Lower leg skin (tissue), 4 donors: ENCODE data around the gene GLCE. TPM values are rescaled to one million over a fixed set of nuclear protein-coding genes. Genes with fewer than 3 reads are reported as not detected.

ENCODE experiments used
- DNase-seq, 2 donors: peaks; one replicate each; pipeline ENCODE4 v3.0.0-alpha.2; 2019; ENCODE audit warnings: low spot score in 2 of 2
- H3K4me3 ChIP-seq: fragments of 200-600 bp; sonication (generic); 2 replicates; pipeline ENCODE4 v1.5.1; 2017; ENCODE audit warnings: mild to moderate bottlenecking, low read depth; ENCODE audit not compliant: poor library complexity, severe bottlenecking
- CTCF ChIP-seq, 3 donors: fragments of 450-650 bp; IDR thresholded peaks; one replicate each; pipeline ENCODE4 v1.5.1; 2016; ENCODE audit warnings: antibody characterized with exemption in 3 of 3, mild to moderate bottlenecking in 3 of 3, moderate library complexity in 2 of 3
- POLR2A ChIP-seq, 2 donors: fragments of 450-650 bp; IDR thresholded peaks; one replicate each; pipeline ENCODE4 v1.6.1; 2016 to 2017; ENCODE audit warnings: antibody characterized with exemption in 2 of 2, mild to moderate bottlenecking in 1 of 2, moderate library complexity in 1 of 2
- WGBS, 2 donors: methylation state at CpG; one replicate each; pipeline ENCODE4 v1.1.5; 2018; 5-methylcytosine and 5-hydroxymethylcytosine counted together
- intact Hi-C: fragments of 100-400 bp; cut with DNase I; formaldehyde crosslinking; loops from one replicate; pipeline ENCODE4 v1.15.0; 2023; ENCODE audit warnings: low total_unique reads
- total RNA-seq, 4 donors: library from RNA; depleted of rRNA; stranded (reverse); fragments of >200 nt; gene quantifications; one replicate each; pipeline ENCODE4 v1.1.0, GENCODE V29; 2016

The GLCE gene
- total RNA-seq, 4 donors from 2014 or later: 10.3 to 18.0 (median 12.8) TPM

- intact Hi-C loops: no loop called here
- no peak overlapping the region for H3K4me3 ChIP-seq
- DNase-seq: no peak
- WGBS, 2 donors: 35 to 43% methylated on average over 4 of the region's 4 CpGs
- TF ChIP-seq CTCF (IDR thresholded peaks at IDR 0.05) (no peak), POLR2A (IDR thresholded peaks at IDR 0.05) (no peak)
Observed at GRCh38 chr15:69118089-69118488, 42.3 kb upstream of the GLCE start.

GRCh38 chr15:69119001-69119400 lies 41.4 kb upstream of the GLCE start:
- DNase-seq: no peak
- no peak for TF ChIP-seq POLR2A (IDR thresholded peaks at IDR 0.05)
- no peak for TF ChIP-seq CTCF (IDR thresholded peaks at IDR 0.05)
- H3K4me3 ChIP-seq: no peak overlapping the region
- intact Hi-C loops: no loop called here
- 46 to 48% methylated on average over 2 of the region's 2 CpGs for WGBS, 2 donors

- WGBS, 2 donors: 41 to 46% methylated on average over 5 of the region's 5 CpGs
- H3K4me3 ChIP-seq: no peak overlapping the region
- TF ChIP-seq CTCF (IDR thresholded peaks at IDR 0.05): no peak
- no peak for TF ChIP-seq POLR2A (IDR thresholded peaks at IDR 0.05)
- intact Hi-C loops: no loop called here
- no peak for DNase-seq
Observed at GRCh38 chr15:69119683-69120395, 40.6 kb upstream of the GLCE start.

- no peak for DNase-seq
- no peak overlapping the region for H3K4me3 ChIP-seq
- intact Hi-C loops: no loop called here
- TF ChIP-seq CTCF (IDR thresholded peaks at IDR 0.05) (no peak), POLR2A (IDR thresholded peaks at IDR 0.05) (no peak)
- WGBS, 2 donors: 94 to 95% methylated on average over 3 of the region's 3 CpGs
Observed at GRCh38 chr15:69120732-69121131, 39.7 kb upstream of the GLCE start.

- H3K4me3 ChIP-seq: no peak overlapping the region
- TF ChIP-seq POLR2A (IDR thresholded peaks at IDR 0.05) (no peak), CTCF (IDR thresholded peaks at IDR 0.05) (no peak)
- no peak for DNase-seq
- 94 to 95% methylated on average over 5 of the region's 5 CpGs for WGBS, 2 donors
- intact Hi-C loops: no loop called here
Observed at GRCh38 chr15:69121198-69121828, 39.1 kb upstream of the GLCE start.
